ENCODE data around the gene TAB2.
"Not testable (repeated sequence)": the region's sequence is repeated elsewhere in the genome, so short reads cannot be mapped to it uniquely, and the experiment has no call there.

DNA sequence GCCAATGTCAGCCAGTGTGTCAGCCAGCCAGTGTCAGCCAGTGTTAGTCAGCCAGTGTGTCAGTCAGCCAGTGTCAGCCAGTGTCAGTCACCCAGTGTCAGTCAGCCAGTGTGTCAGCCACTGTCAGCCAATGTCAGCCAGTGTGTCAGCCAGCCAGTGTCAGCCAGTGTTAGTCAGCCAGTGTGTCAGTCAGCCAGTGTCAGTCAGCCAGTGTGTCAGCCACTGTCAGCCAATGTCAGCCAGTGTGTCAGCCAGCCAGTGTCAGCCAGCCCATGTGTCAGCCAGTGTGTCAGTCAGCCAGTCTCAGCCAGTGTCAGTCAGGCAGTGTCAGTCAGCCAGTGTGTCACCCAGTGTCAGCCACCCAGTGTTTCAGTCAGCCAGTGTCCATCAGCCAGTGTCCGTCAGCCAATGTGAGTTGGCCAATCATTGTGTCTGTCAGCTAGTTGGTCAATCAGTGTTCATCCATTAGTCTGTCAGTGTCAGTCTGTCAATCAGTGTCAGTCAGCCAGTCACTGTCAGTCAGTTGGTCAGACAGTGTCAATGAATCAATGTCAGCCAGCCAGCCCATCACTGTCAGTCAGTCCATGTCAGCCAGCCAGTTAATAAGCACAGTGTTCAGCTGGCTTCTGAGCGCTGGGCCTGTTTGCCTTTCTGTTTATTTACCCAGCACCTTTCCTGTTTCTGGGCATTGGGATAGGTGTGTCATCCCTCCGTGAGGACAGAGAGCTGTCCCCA, 127.0 kb downstream of the TAB2 start:
- TF ChIP-seq, protein P1, sequence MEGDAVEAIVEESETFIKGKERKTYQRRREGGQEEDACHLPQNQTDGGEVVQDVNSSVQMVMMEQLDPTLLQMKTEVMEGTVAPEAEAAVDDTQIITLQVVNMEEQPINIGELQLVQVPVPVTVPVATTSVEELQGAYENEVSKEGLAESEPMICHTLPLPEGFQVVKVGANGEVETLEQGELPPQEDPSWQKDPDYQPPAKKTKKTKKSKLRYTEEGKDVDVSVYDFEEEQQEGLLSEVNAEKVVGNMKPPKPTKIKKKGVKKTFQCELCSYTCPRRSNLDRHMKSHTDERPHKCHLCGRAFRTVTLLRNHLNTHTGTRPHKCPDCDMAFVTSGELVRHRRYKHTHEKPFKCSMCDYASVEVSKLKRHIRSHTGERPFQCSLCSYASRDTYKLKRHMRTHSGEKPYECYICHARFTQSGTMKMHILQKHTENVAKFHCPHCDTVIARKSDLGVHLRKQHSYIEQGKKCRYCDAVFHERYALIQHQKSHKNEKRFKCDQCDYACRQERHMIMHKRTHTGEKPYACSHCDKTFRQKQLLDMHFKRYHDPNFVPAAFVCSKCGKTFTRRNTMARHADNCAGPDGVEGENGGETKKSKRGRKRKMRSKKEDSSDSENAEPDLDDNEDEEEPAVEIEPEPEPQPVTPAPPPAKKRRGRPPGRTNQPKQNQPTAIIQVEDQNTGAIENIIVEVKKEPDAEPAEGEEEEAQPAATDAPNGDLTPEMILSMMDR (conservative IDR thresholded peaks at IDR 0.05) = not testable (repeated sequence)
- not testable (repeated sequence) for TF ChIP-seq EZH2 (IDR thresholded peaks at IDR 0.05; ENCODE audit: low read depth)

Data from PC-9 (cell line).